CD14-positive monocyte (primary cell): ENCODE measurements around the gene IL16. TPM values are rescaled to one million over a fixed set of nuclear protein-coding genes. Genes with fewer than 3 reads are reported as not detected.

Experiments used
- DNase-seq, 3 donors: peaks; one replicate each; pipeline ENCODE4 v3.0.0-alpha.2; 2011 to 2022
- H2AFZ ChIP-seq: 2 replicates; pipeline ENCODE4 v1.6.0; 2012; ENCODE audit warnings: mild to moderate bottlenecking, low read depth, low read length, inconsistent platforms; ENCODE audit not compliant: insufficient read depth, poor library complexity, severe bottlenecking
- H3K27ac ChIP-seq, 2 donors: 1 replicate in 1 of 2; 2 replicates in 1 of 2; pipeline ENCODE4 v1.5.1; 2012 to 2013; ENCODE audit warnings: low read length in 2 of 2, control low read depth in 1 of 2, inconsistent platforms in 1 of 2, low read depth in 1 of 2, mild to moderate bottlenecking in 1 of 2
- H3K27me3 ChIP-seq, 2 donors: one replicate each; pipeline versions ENCODE4 v1.6.0 to v1.6.1; 2011 to 2013; ENCODE audit warnings: low read length in 2 of 2; ENCODE audit not compliant: control insufficient read depth in 2 of 2, insufficient read depth in 2 of 2
- H3K36me3 ChIP-seq, 2 donors: replicated peaks in 1 of 2; 1 replicate in 1 of 2; 2 replicates in 1 of 2; pipeline versions ENCODE4 v1.5.1 to v1.6.1; 2012 to 2013; ENCODE audit warnings: low read length in 2 of 2, control low read depth in 1 of 2, inconsistent platforms in 1 of 2, mild to moderate bottlenecking in 1 of 2; ENCODE audit not compliant: insufficient read depth in 2 of 2, control insufficient read depth in 1 of 2
- H3K4me1 ChIP-seq, 2 donors: 1 replicate in 1 of 2; 2 replicates in 1 of 2; pipeline versions ENCODE4 v1.5.1 to v1.6.1; 2012 to 2013; ENCODE audit warnings: low read length in 2 of 2, control low read depth in 1 of 2, inconsistent platforms in 1 of 2, mild to moderate bottlenecking in 1 of 2, moderate library complexity in 1 of 2; ENCODE audit not compliant: insufficient read depth in 2 of 2, control insufficient read depth in 1 of 2
- H3K4me2 ChIP-seq: replicated peaks from 2 replicates; pipeline ENCODE3; 2012; ENCODE audit warnings: low read length, moderate library complexity, mild to moderate bottlenecking; ENCODE audit not compliant: poor library complexity, severe bottlenecking; ENCODE audit errors: extremely low read depth
- H3K4me3 ChIP-seq, 3 experiments: fragments of 200-600 bp in 1 of 3; sonication (generic) in 1 of 3; replicated peaks in 1 of 3; 1 replicate in 2 of 3; 2 replicates in 1 of 3; pipeline ENCODE4 v1.5.1; 2011 to 2013; ENCODE audit warnings: low read length in 3 of 3, mild to moderate bottlenecking in 3 of 3, control low read depth in 2 of 3, low read depth in 2 of 3, inconsistent platforms in 1 of 3, moderate library complexity in 1 of 3
- H3K79me2 ChIP-seq: 2 replicates; pipeline ENCODE4 v1.6.0; 2012; ENCODE audit warnings: mild to moderate bottlenecking, control low read depth, inconsistent platforms, low read length, moderate library complexity; ENCODE audit not compliant: insufficient read depth
- H3K9ac ChIP-seq: 2 replicates; pipeline ENCODE4 v1.6.0; 2017; ENCODE audit warnings: low read length, mild to moderate bottlenecking; ENCODE audit not compliant: insufficient read depth, poor library complexity, severe bottlenecking
- H3K9me3 ChIP-seq, 2 donors: replicated peaks in 1 of 2; 1 replicate in 1 of 2; 2 replicates in 1 of 2; pipeline versions ENCODE4 v1.5.1 to v1.6.1; 2012 to 2013; ENCODE audit warnings: low read length in 2 of 2, control low read depth in 1 of 2; ENCODE audit not compliant: control insufficient read depth in 1 of 2, insufficient read depth in 1 of 2
- H4K20me1 ChIP-seq: 2 replicates; pipeline ENCODE4 v1.6.0; 2012; ENCODE audit warnings: mild to moderate bottlenecking, low read length, control low read depth, moderate library complexity; ENCODE audit not compliant: insufficient read depth
- H3K27ac Mint-ChIP-seq, 7 donors: one replicate each; pipeline ENCODE4 v1.8.0; 2020; ENCODE audit warnings: mild to moderate bottlenecking in 7 of 7, mixed read lengths in 7 of 7, moderate library complexity in 6 of 7, inconsistent platforms in 2 of 7
- H3K27me3 Mint-ChIP-seq, 3 donors: one replicate each; pipeline ENCODE4 v1.8.0; 2021 to 2022; ENCODE audit warnings: low read depth in 3 of 3, mild to moderate bottlenecking in 3 of 3, mixed read lengths in 3 of 3, moderate library complexity in 3 of 3, inconsistent platforms in 1 of 3
- H3K36me3 Mint-ChIP-seq, 2 donors: one replicate each; pipeline ENCODE4 v1.8.0; 2020; ENCODE audit warnings: mixed read lengths in 2 of 2, inconsistent platforms in 1 of 2, mild to moderate bottlenecking in 1 of 2
- H3K4me1 Mint-ChIP-seq: one replicate; pipeline ENCODE4 v1.8.0; 2020; ENCODE audit warnings: mild to moderate bottlenecking, mixed read lengths
- H3K4me3 Mint-ChIP-seq, 2 donors: one replicate each; pipeline ENCODE4 v1.8.0; 2020; ENCODE audit warnings: mild to moderate bottlenecking in 2 of 2, mixed read lengths in 2 of 2, moderate library complexity in 1 of 2
- H3K9me3 Mint-ChIP-seq, 7 donors: one replicate each; pipeline ENCODE4 v1.8.0; 2020 to 2022; ENCODE audit warnings: mixed read lengths in 7 of 7, mild to moderate bottlenecking in 6 of 7, moderate library complexity in 6 of 7, inconsistent platforms in 2 of 7
- CTCF ChIP-seq: fragments of 200-600 bp; IDR thresholded peaks from one replicate; pipeline ENCODE4 v1.8.0; 2022; ENCODE audit warnings: antibody characterized with exemption, mild to moderate bottlenecking
- WGBS: methylation state at CpG from one replicate; pipeline ENCODE4 v1.1.5; 2013; ENCODE audit warnings: missing lambda C conversion rate; ENCODE audit not compliant: insufficient coverage; 5-methylcytosine and 5-hydroxymethylcytosine counted together
- intact Hi-C, 2 donors: fragments of 100-400 bp; cut with micrococcal nuclease; formaldehyde crosslinking; loops; one replicate each; pipeline versions ENCODE4 v1.15.0 to v1.15.1; 2023
- polyA plus RNA-seq, 3 donors: library from polyadenylated mRNA; depleted of rRNA in 1 of 3; unstranded in 2 of 3; stranded (reverse) in 1 of 3; fragments of 300-500 nt in 2 of 3; fragments of >200 nt in 1 of 3; fragmentation: Illumina TruSeq in 2 of 3; gene quantifications; 1 replicate in 2 of 3; 2 replicates in 1 of 3; pipeline ENCODE4 v1.2.3, GENCODE V29; 2012 to 2021

The IL16 gene
- polyA plus RNA-seq, 3 donors = 64.8 to 95.1 (median 71.5) TPM

- H3K27ac ChIP-seq = no peak overlapping the region
These were observed 130.0 kb downstream of the IL16 start for GRCh38 chr15:81326466-81327212.

GRCh38 chr15:81327516-81327915 is 130.8 kb downstream of the IL16 start:
- intact Hi-C loops = no loop called here
- no peaks in the 10 kb centered on the region for H3K9me3 ChIP-seq
- H3K4me1 ChIP-seq = peaks cover 10 to 20% of the 10 kb centered on the region in 2 donors
- Mint-ChIP-seq H3K27me3 (peaks cover 1 to 6% (median 2%) of the 10 kb centered on the region in 3 donors), H3K36me3 (no peaks in the 10 kb centered on the region), H3K4me3 (no peak overlapping the region), H3K27ac (no peak overlapping the region), H3K9me3 (peaks cover 0 to 3% (median 0%) of the 10 kb centered on the region in 7 donors), H3K4me1 (peaks cover 27% of the 10 kb centered on the region)
- no peak overlapping the region for H3K4me3 ChIP-seq
- H3K27ac ChIP-seq = no peak overlapping the region
- no peak overlapping the region for H3K4me2 ChIP-seq
- WGBS = 49% methylated on average over 2 of the region's 3 CpGs
- no peak overlapping the region for H3K9ac ChIP-seq
- DNase-seq = no peak
- no peaks in the 10 kb centered on the region for H3K79me2 ChIP-seq
- no peaks in the 10 kb centered on the region for H3K27me3 ChIP-seq
- no peak overlapping the region for H2AFZ ChIP-seq
- TF ChIP-seq CTCF = no peak
- no peaks in the 10 kb centered on the region for H3K36me3 ChIP-seq
- no peaks in the 10 kb centered on the region for H4K20me1 ChIP-seq

More at GRCh38 chr15:81326466-81327212, 130.0 kb downstream of the IL16 start:
- intact Hi-C loops = no loop called here
- peaks cover 0 to 3% (median 0%) of the 10 kb centered on the region in 7 donors for H3K9me3 Mint-ChIP-seq
- peaks cover 29% of the 10 kb centered on the region for H3K4me1 Mint-ChIP-seq
- TF ChIP-seq CTCF = no peak
- H3K27ac Mint-ChIP-seq = no peak overlapping the region
- WGBS = 93% methylated on average over 3 of the region's 7 CpGs
- H3K36me3 ChIP-seq = no peaks in the 10 kb centered on the region
- H3K4me3 Mint-ChIP-seq = no peak overlapping the region
- peaks cover 10 to 20% of the 10 kb centered on the region in 2 donors for H3K4me1 ChIP-seq
- H2AFZ ChIP-seq = no peak overlapping the region
- no peaks in the 10 kb centered on the region for H4K20me1 ChIP-seq
- no peaks in the 10 kb centered on the region for H3K79me2 ChIP-seq
- H3K9me3 ChIP-seq = no peaks in the 10 kb centered on the region
- no peak for DNase-seq
- peaks cover 1 to 6% (median 2%) of the 10 kb centered on the region in 3 donors for H3K27me3 Mint-ChIP-seq
- no peak overlapping the region for H3K9ac ChIP-seq
- no peaks in the 10 kb centered on the region for H3K27me3 ChIP-seq
- H3K4me2 ChIP-seq = no peak overlapping the region
- H3K4me3 ChIP-seq = no peak overlapping the region
- H3K36me3 Mint-ChIP-seq = no peaks in the 10 kb centered on the region
